ENCODE data around the gene TSHB. TPM values are rescaled to one million over a fixed set of nuclear protein-coding genes. Genes with fewer than 3 reads are reported as not detected.
A peak's percentile ranks its signal among the peaks of the same experiment; 100 is the strongest.

TSHB gene
- total RNA-seq, 6 experiments from 2014 or later, result not detected

GRCh38 chr1:115041654-115042053 is 12.0 kb downstream of the TSHB start:
- Mint-ChIP-seq H3K4me3 (no peak overlapping the region), H3K27ac (no peak overlapping the region), H3K27me3 (ENCODE audit: insufficient read depth) (peaks cover 3% of the 10 kb centered on the region; the same call in 1 of the 2 replicates), H3K36me3 (ENCODE audit: low read depth) (no peaks in the 10 kb centered on the region), H3K9me3 (no peaks in the 10 kb centered on the region), H3K4me1 (ENCODE audit: low read depth) (peaks cover under 1% of the 10 kb centered on the region; the same call in 1 of the 2 replicates)
- TF ChIP-seq CTCF (IDR thresholded peaks at IDR 0.05), result peak; percentile 68
- DNase-seq, result no peak

- Mint-ChIP-seq H3K9me3 (no peaks in the 10 kb centered on the region), H3K36me3 (ENCODE audit: low read depth) (no peaks in the 10 kb centered on the region; the same call in 1 of the 2 replicates)
- no peak for DNase-seq
These were observed 17.1 kb downstream of the TSHB start for GRCh38 chr1:115046751-115047150.

GRCh38 chr1:115051850-115052249 is 22.2 kb downstream of the TSHB start:
- Mint-ChIP-seq H3K27me3 (ENCODE audit: insufficient read depth) (no peaks in the 10 kb centered on the region; the same call in 1 of the 2 replicates), H3K9me3 (no peaks in the 10 kb centered on the region), H3K27ac (no peak overlapping the region), H3K4me1 (ENCODE audit: low read depth) (peaks cover 6% of the 10 kb centered on the region), H3K36me3 (ENCODE audit: low read depth) (no peaks in the 10 kb centered on the region; the same call in 1 of the 2 replicates), H3K4me3 (no peak overlapping the region)
- TF ChIP-seq CTCF (IDR thresholded peaks at IDR 0.05), result no peak
- DNase-seq, result no peak

More at GRCh38 chr1:115046751-115047150, 17.1 kb downstream of the TSHB start:
- no peak overlapping the region for H3K4me3 Mint-ChIP-seq
- H3K4me1 Mint-ChIP-seq (ENCODE audit: low read depth), result peaks cover 8% of the 10 kb centered on the region
- H3K27ac Mint-ChIP-seq, result no peak overlapping the region
- H3K27me3 Mint-ChIP-seq (ENCODE audit: insufficient read depth), result peaks cover 3% of the 10 kb centered on the region
- TF ChIP-seq CTCF (IDR thresholded peaks at IDR 0.05), result no peak

- DNase-seq, result peak; percentile 39
- TF ChIP-seq CTCF (IDR thresholded peaks at IDR 0.05), result peak; percentile 93
- Mint-ChIP-seq H3K4me1 (ENCODE audit: low read depth) (no peaks in the 10 kb centered on the region; the same call in 1 of the 2 replicates), H3K4me3 (no peak overlapping the region), H3K36me3 (ENCODE audit: low read depth) (no peaks in the 10 kb centered on the region), H3K27me3 (ENCODE audit: insufficient read depth) (no peaks in the 10 kb centered on the region; the same call in 1 of the 2 replicates), H3K9me3 (no peaks in the 10 kb centered on the region), H3K27ac (no peak overlapping the region)
These were observed 22.9 kb downstream of the TSHB start for GRCh38 chr1:115052454-115053083.

- TF ChIP-seq CTCF (IDR thresholded peaks at IDR 0.05), result no peak
- no peaks in the 10 kb centered on the region for H3K4me1 Mint-ChIP-seq (ENCODE audit: low read depth)
- H3K4me3 Mint-ChIP-seq, result no peak overlapping the region
- no peaks in the 10 kb centered on the region for H3K9me3 Mint-ChIP-seq
- DNase-seq, result peak; percentile 65
- H3K27me3 Mint-ChIP-seq (ENCODE audit: insufficient read depth), result no peaks in the 10 kb centered on the region
- H3K36me3 Mint-ChIP-seq (ENCODE audit: low read depth), result no peaks in the 10 kb centered on the region
- H3K27ac Mint-ChIP-seq, result no peak overlapping the region
These were observed 26.8 kb downstream of the TSHB start for GRCh38 chr1:115056395-115056798.

All from HFFc6 (cell line).